Measurements from ENCODE around the gene NUPR2.

GRCh38 chr7:56087445-56087844, 28.8 kb downstream of the NUPR2 start:
- TF ChIP-seq YY1 (IDR thresholded peaks at IDR 0.05; ENCODE audit: low read depth) (no peak), FOXM1 (IDR thresholded peaks at IDR 0.05; ENCODE audit: borderline replicate concordance, low read depth) (no peak), EP300 (IDR thresholded peaks at IDR 0.05; ENCODE audit: borderline replicate concordance) (no peak), RAD21 (IDR thresholded peaks at IDR 0.05; ENCODE audit: low read depth) (no peak), MAX (IDR thresholded peaks at IDR 0.05) (no peak), REST (IDR thresholded peaks at IDR 0.05; ENCODE audit: low read depth) (no peak), TAF1 (IDR thresholded peaks at IDR 0.05; ENCODE audit: low read depth) (no peak), CEBPB (IDR thresholded peaks at IDR 0.05) (no peak), NFIC (IDR thresholded peaks at IDR 0.05) (no peak), TCF12 (IDR thresholded peaks at IDR 0.05; ENCODE audit: low read depth) (no peak), CREB1 (IDR thresholded peaks at IDR 0.05; ENCODE audit: low read depth) (no peak)

All from Ishikawa (cell line).